HepG2 (cell line): Measurements from ENCODE around the gene SELPLG. TPM values are rescaled to one million over a fixed set of nuclear protein-coding genes. Genes with fewer than 3 reads are reported as not detected.

ENCODE experiments used
- ASH2L ChIP-seq: fragments of 300-600, 200-600 bp; sonication (generic); IDR thresholded peaks from 2 replicates; pipeline ENCODE4 v1.7.0; 2017; ENCODE audit warnings: low read depth, mild to moderate bottlenecking, moderate library complexity, mixed read lengths, low read length; ENCODE audit not compliant: insufficient read length
- SMAD1 ChIP-seq: sonication (generic); formaldehyde crosslinking; IDR thresholded peaks from 2 replicates; pipeline ENCODE4 v1.4.0; 2020; ENCODE audit warnings: missing genetic modification reagents, low read depth, mild to moderate bottlenecking, borderline replicate concordance
- SP4 ChIP-seq: sonication (generic); formaldehyde crosslinking; IDR thresholded peaks from 2 replicates; pipeline ENCODE4 v1.8.1; 2023; ENCODE audit warnings: mild to moderate bottlenecking, missing genetic modification reagents
- ZNF124 ChIP-seq: sonication (generic); formaldehyde crosslinking; IDR thresholded peaks from 2 replicates; pipeline ENCODE4 v1.4.0; 2020; ENCODE audit warnings: missing genetic modification reagents
- ZNF629 ChIP-seq: sonication (generic); formaldehyde crosslinking; conservative IDR thresholded peaks from 2 replicates; pipeline ENCODE4 v1.5.0; 2020; ENCODE audit warnings: missing genetic modification reagents
- ZNF674 ChIP-seq: sonication (generic); formaldehyde crosslinking; IDR thresholded peaks from 2 replicates; pipeline ENCODE4 v1.5.0; 2020; ENCODE audit warnings: low read depth, mild to moderate bottlenecking, missing genetic modification reagents
- ZNF768 ChIP-seq: sonication (generic); formaldehyde crosslinking; IDR thresholded peaks from 2 replicates; pipeline ENCODE4 v1.4.0; 2020; ENCODE audit warnings: missing genetic modification reagents
- polyA plus RNA-seq, 8 experiments: library from polyadenylated mRNA; depleted of rRNA in 3 of 8; stranded (reverse) in 7 of 8; unstranded in 1 of 8; fragments of >200 nt; fragmentation: Illumina TruSeq in 4 of 8; extraction: Trizol in 4 of 8; gene quantifications; 2 replicates each; pipeline versions ENCODE4 v1.2.1 to v1.2.3, GENCODE V29; 2011 to 2016; ENCODE audit warnings: low read depth in 4 of 8, missing spikeins in 1 of 8, mixed read lengths in 1 of 8; ENCODE audit not compliant: insufficient read depth in 1 of 8
- total RNA-seq, 5 experiments: library from RNA; depleted of rRNA; stranded (reverse); fragments of >200 nt; fragmentation: Illumina TruSeq; extraction: Trizol; gene quantifications; 2 replicates each; pipeline ENCODE4 v1.2.3, GENCODE V29; 2016; ENCODE audit warnings: low read depth in 1 of 5
- TF ChIP-seq, protein P1 (sequence below): sonication (generic); formaldehyde crosslinking; IDR thresholded peaks from 2 replicates; pipeline ENCODE4 v1.4.0; 2020; ENCODE audit warnings: mild to moderate bottlenecking, missing genetic modification reagents
- TF ChIP-seq, protein P2 (sequence below): sonication (generic); formaldehyde crosslinking; IDR thresholded peaks from 2 replicates; pipeline ENCODE4 v1.4.0; 2020; ENCODE audit warnings: mild to moderate bottlenecking, low read depth, missing genetic modification reagents
- TF ChIP-seq, protein P3 (sequence below): sonication (generic); formaldehyde crosslinking; IDR thresholded peaks from 2 replicates; pipeline ENCODE4 v1.4.0; 2020; ENCODE audit warnings: missing genetic modification reagents, mild to moderate bottlenecking, borderline replicate concordance
- TF ChIP-seq, protein P4 (sequence below), 2 experiments: IDR thresholded peaks; 2 replicates each; pipeline ENCODE4 v1.6.1; 2011 to 2012; ENCODE audit warnings: low read length in 2 of 2, borderline replicate concordance in 1 of 2, low read depth in 1 of 2, mild to moderate bottlenecking in 1 of 2, moderate library complexity in 1 of 2
- TF ChIP-seq, protein P5 (sequence below): sonication (generic); formaldehyde crosslinking; IDR thresholded peaks from 2 replicates; pipeline ENCODE4 v1.8.1; 2023; ENCODE audit warnings: mild to moderate bottlenecking, missing genetic modification reagents, borderline replicate concordance

The SELPLG gene
- total and polyA plus RNA-seq, 2 of the 13 experiments (the other 11 are each of a cell fraction or from before 2014, with no cell fraction given), result 0.12 TPM; not detected in 1

DNA sequence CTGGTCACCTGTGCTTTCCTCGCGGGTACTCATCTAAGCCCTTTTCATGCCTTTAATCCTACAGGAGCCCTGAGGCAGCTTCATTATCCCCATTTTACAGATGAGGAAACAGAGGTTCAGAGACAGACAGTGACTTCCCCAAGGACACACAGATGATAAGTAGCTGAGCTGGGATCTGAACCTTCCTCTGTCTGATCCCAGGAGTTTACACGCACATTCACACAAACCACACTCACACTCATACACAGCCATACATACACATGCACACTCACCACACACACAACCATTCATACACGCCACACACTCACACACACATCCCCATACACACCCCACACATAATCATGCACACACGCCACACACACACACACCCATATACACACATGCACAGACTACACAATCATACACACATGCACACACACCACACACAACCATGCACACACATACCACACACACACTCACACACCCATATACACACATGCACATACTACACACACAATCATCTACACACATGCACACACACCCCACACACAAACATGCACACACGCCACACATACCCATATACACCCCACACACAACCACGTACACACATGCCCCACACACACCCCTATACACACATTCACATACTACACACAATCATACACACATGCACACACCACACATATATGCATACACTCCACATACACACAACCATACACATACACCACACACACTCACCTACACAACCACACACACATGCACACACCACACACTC lies 38.6 kb downstream of the SELPLG start (continued):
- TF ChIP-seq, protein P1, sequence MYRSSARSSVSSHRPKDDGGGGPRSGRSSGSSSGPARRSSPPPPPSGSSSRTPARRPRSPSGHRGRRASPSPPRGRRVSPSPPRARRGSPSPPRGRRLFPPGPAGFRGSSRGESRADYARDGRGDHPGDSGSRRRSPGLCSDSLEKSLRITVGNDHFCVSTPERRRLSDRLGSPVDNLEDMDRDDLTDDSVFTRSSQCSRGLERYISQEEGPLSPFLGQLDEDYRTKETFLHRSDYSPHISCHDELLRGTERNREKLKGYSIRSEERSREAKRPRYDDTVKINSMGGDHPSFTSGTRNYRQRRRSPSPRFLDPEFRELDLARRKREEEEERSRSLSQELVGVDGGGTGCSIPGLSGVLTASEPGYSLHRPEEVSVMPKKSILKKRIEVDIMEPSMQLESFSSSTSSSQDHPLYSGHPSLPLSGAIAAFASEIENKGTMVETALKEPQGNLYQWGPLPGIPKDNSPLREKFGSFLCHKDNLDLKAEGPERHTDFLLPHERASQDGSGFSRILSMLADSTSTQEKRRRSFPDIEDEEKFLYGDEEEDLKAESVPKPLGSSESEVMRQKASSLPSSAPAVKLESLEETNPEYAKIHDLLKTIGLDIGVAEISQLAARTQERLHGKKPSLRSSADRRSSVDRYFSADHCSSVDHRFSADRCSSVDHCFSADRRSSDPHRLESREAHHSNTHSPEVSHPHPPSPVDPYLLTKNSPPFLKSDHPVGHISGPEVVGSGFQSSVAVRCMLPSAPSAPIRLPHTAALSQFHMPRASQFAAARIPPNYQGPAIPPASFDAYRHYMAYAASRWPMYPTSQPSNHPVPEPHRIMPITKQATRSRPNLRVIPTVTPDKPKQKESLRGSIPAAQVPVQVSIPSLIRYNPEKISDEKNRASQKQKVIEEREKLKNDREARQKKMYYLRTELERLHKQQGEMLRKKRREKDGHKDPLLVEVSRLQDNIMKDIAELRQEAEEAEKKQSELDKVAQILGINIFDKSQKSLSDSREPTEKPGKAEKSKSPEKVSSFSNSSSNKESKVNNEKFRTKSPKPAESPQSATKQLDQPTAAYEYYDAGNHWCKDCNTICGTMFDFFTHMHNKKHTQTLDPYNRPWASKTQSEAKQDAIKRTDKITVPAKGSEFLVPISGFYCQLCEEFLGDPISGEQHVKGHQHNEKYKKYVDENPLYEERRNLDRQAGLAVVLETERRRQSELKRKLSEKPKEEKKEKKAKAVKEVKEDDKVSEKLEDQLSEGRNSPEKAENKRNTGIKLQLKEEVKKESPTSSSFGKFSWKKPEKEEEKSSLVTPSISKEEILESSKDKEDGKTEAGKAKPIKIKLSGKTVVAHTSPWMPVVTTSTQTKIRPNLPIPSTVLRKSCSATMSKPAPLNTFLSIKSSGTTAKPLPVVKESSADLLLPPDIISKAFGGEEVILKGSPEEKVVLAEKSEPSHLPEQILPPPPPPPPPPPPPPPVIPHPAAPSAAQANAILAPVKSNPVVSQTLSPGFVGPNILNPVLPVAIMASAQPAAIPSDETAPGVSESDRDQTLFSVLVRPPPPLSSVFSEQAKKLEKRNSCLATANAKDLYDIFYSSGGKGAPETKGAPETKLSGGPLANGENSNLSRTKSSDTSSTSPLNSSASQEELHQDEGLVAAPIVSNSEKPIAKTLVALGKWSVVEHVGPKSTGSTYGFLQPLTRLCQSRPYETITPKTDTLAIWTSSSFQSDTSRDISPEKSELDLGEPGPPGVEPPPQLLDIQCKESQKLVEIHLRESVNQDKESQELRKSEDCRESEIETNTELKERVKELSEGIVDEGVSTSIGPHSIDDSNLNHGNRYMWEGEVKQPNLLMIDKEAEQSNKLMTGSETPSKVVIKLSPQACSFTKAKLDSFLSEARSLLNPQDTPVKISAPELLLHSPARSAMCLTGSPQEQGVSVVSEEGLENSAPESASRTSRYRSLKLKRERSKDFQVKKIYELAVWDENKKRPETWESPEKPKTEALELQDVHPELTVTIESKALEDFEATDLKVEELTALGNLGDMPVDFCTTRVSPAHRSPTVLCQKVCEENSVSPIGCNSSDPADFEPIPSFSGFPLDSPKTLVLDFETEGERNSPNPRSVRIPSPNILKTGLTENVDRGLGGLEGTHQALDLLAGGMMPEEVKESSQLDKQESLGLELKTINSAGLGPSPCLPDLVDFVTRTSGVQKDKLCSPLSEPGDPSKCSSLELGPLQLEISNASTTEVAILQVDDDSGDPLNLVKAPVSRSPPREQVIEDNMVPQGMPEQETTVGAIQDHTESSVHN, result no peak
- TF ChIP-seq ZNF629 (CRISPR knock-in tag) (peak; percentile 57), SP4 (CRISPR knock-in tag) (0 out of 2 replicates have a peak, but pooled peaks have one; percentile 3), ZNF768 (peak; percentile 23; the same call in 1 of the 2 replicates), ZNF674 (no peak), ASH2L (no peak), SMAD1 (CRISPR knock-in tag) (no peak), ZNF124 (CRISPR knock-in tag) (no peak)
- TF ChIP-seq, protein P2, sequence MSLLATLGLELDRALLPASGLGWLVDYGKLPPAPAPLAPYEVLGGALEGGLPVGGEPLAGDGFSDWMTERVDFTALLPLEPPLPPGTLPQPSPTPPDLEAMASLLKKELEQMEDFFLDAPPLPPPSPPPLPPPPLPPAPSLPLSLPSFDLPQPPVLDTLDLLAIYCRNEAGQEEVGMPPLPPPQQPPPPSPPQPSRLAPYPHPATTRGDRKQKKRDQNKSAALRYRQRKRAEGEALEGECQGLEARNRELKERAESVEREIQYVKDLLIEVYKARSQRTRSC (CRISPR knock-in tag), result no peak
- TF ChIP-seq, protein P3, sequence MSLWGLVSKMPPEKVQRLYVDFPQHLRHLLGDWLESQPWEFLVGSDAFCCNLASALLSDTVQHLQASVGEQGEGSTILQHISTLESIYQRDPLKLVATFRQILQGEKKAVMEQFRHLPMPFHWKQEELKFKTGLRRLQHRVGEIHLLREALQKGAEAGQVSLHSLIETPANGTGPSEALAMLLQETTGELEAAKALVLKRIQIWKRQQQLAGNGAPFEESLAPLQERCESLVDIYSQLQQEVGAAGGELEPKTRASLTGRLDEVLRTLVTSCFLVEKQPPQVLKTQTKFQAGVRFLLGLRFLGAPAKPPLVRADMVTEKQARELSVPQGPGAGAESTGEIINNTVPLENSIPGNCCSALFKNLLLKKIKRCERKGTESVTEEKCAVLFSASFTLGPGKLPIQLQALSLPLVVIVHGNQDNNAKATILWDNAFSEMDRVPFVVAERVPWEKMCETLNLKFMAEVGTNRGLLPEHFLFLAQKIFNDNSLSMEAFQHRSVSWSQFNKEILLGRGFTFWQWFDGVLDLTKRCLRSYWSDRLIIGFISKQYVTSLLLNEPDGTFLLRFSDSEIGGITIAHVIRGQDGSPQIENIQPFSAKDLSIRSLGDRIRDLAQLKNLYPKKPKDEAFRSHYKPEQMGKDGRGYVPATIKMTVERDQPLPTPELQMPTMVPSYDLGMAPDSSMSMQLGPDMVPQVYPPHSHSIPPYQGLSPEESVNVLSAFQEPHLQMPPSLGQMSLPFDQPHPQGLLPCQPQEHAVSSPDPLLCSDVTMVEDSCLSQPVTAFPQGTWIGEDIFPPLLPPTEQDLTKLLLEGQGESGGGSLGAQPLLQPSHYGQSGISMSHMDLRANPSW (CRISPR knock-in tag), result no peak
- TF ChIP-seq, protein P4, sequence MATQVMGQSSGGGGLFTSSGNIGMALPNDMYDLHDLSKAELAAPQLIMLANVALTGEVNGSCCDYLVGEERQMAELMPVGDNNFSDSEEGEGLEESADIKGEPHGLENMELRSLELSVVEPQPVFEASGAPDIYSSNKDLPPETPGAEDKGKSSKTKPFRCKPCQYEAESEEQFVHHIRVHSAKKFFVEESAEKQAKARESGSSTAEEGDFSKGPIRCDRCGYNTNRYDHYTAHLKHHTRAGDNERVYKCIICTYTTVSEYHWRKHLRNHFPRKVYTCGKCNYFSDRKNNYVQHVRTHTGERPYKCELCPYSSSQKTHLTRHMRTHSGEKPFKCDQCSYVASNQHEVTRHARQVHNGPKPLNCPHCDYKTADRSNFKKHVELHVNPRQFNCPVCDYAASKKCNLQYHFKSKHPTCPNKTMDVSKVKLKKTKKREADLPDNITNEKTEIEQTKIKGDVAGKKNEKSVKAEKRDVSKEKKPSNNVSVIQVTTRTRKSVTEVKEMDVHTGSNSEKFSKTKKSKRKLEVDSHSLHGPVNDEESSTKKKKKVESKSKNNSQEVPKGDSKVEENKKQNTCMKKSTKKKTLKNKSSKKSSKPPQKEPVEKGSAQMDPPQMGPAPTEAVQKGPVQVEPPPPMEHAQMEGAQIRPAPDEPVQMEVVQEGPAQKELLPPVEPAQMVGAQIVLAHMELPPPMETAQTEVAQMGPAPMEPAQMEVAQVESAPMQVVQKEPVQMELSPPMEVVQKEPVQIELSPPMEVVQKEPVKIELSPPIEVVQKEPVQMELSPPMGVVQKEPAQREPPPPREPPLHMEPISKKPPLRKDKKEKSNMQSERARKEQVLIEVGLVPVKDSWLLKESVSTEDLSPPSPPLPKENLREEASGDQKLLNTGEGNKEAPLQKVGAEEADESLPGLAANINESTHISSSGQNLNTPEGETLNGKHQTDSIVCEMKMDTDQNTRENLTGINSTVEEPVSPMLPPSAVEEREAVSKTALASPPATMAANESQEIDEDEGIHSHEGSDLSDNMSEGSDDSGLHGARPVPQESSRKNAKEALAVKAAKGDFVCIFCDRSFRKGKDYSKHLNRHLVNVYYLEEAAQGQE (IDR thresholded peaks at IDR 0.05; ENCODE audit: borderline replicate concordance in 1 of 2, low read depth in 1 of 2, low read length in 2 of 2), result no peak
- TF ChIP-seq, protein P5, sequence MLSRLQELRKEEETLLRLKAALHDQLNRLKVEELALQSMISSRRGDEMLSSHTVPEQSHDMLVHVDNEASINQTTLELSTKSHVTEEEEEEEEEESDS (CRISPR knock-in tag), result no peak
